SK-N-DZ (cell line): ENCODE data around the gene EIF4ENIF1.
"Not testable (repeated sequence)": the region's sequence is repeated elsewhere in the genome, so short reads cannot be mapped to it uniquely, and the experiment has no call there.

ENCODE experiments used
- DNase-seq: peaks from one replicate; pipeline ENCODE4 v3.0.0-alpha.2; 2015; ENCODE audit warnings: low spot score
- small RNA-seq, 2 experiments: library from RNA; depleted of rRNA; stranded (forward); fragments of <200 nt; gene quantifications; one replicate each; pipeline ENCODE3, GENCODE V24; 2014

EIF4ENIF1 gene

GRCh38 chr22:31442768-31443489, 46.7 kb downstream of the EIF4ENIF1 start:
- DNase-seq: no peak

GRCh38 chr22:31441652-31442051, 48.0 kb downstream of the EIF4ENIF1 start:
- DNase-seq: no peak

GRCh38 chr22:31440681-31441080, 49.0 kb downstream of the EIF4ENIF1 start:
- DNase-seq: no peak

- no peak for DNase-seq
Observed at GRCh38 chr22:31439808-31440207, 49.8 kb downstream of the EIF4ENIF1 start.

GRCh38 chr22:31436132-31436531, 53.5 kb downstream of the EIF4ENIF1 start:
- no peak for DNase-seq

GRCh38 chr22:31431950-31432349, 57.7 kb downstream of the EIF4ENIF1 start:
- no peak for DNase-seq

GRCh38 chr22:31425331-31426050, 64.2 kb downstream of the EIF4ENIF1 start:
- DNase-seq: no peak

GRCh38 chr22:31402350-31402749, 87.3 kb downstream of the EIF4ENIF1 start:
- DNase-seq: not testable (repeated sequence)

GRCh38 chr22:31400023-31400397, 89.6 kb downstream of the EIF4ENIF1 start:
- DNase-seq: no peak

- peak; percentile 97 for DNase-seq
Observed at GRCh38 chr22:31399211-31400022, 90.2 kb downstream of the EIF4ENIF1 start, which contains the start of gene DRG1. DRG1 (plus strand) TSS chr22:31399604; CDS start chr22:31399684, 80 bp downstream.

- peak; percentile 23 for DNase-seq
Observed at GRCh38 chr22:31398231-31398630, 91.4 kb downstream of the EIF4ENIF1 start.

- no peak for DNase-seq
Observed at GRCh38 chr22:31394326-31394725, 95.3 kb downstream of the EIF4ENIF1 start.

GRCh38 chr22:31393893-31394292, 95.7 kb downstream of the EIF4ENIF1 start:
- no peak for DNase-seq

Small RNA genes within 50 kb of the gene (small RNA-seq; reads per million reads assigned to genes)
- 0 reads per million in 2 experiments for gene AL096701.2
- gene RNU6-28P: 0 to 0.13 reads per million in 2 experiments
